ENCODE results near the gene SMAD1. TPM values are rescaled to one million over a fixed set of nuclear protein-coding genes. Genes with fewer than 3 reads are reported as not detected.

The SMAD1 gene
- polyA plus RNA-seq, 2 of the 4 experiments (the other 2 are of a cell fraction) = 9.9 to 23.9 TPM

DNA sequence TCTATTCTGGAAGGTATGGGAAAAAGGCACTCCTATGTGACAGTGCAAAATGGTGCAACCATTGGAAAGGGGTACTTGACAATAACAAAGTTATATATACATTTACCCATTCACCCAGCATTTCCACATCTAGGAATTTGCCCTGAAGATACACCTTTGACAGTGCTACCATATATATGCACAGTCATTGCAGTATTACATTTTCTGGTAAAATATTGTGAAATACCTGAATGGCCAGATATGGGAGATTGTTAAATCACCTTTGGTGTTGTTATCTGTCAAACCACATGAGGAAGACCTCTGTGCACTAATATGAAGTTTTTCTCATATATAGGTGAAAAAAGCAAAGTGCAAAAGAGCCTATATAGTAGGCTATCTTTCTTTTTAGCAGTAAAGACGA is 53.5 kb downstream of the SMAD1 start:
- no peak for ATAC-seq
- 88% methylated on average over 1 of the region's 1 CpG for WGBS (ENCODE audit: missing lambda C conversion rate)
- DNase-seq (ENCODE audit: low read depth in 1 of 2, low spot score in 1 of 2) = no peak
- Histone ChIP-seq H3K4me2 (no peak overlapping the region), H3K27ac (no peak overlapping the region), H3K4me3 (no peak overlapping the region), H3K9me3 (no peaks in the 10 kb centered on the region), H3K4me1 (peaks cover 4% of the 10 kb centered on the region; the same call in 1 of the 3 replicates)
- CTCF ChIA-PET = no interaction called here
- POLR2A ChIA-PET = no interaction called here
- no peak for FAIRE-seq
- TF ChIP-seq, protein P1, sequence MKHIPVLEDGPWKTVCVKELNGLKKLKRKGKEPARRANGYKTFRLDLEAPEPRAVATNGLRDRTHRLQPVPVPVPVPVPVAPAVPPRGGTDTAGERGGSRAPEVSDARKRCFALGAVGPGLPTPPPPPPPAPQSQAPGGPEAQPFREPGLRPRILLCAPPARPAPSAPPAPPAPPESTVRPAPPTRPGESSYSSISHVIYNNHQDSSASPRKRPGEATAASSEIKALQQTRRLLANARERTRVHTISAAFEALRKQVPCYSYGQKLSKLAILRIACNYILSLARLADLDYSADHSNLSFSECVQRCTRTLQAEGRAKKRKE (CRISPR knock-in tag; IDR thresholded peaks at IDR 0.05; ENCODE audit: low read depth) = no peak
- TF ChIP-seq HEYL (CRISPR knock-in tag; IDR thresholded peaks at IDR 0.05) (no peak), SREBF2 (IDR thresholded peaks at IDR 0.05) (no peak), CBX8 (IDR thresholded peaks at IDR 0.05) (no peak), POLR2AphosphoS2 (conservative IDR thresholded peaks at IDR 0.05; ENCODE audit: low read length) (no peak), MAFK (IDR thresholded peaks at IDR 0.05; ENCODE audit: partially characterized antibody) (peak; percentile 15), REST (IDR thresholded peaks at IDR 0.05) (no peak), SMC3 (IDR thresholded peaks at IDR 0.05) (no peak), NFE2L2 (conservative IDR thresholded peaks at IDR 0.05; ENCODE audit: low read length) (peak; percentile 32; the same call in 1 of the 2 replicates), MAX (IDR thresholded peaks at IDR 0.05) (no peak), FOXS1 (CRISPR knock-in tag; IDR thresholded peaks at IDR 0.05) (no peak), HOXB5 (CRISPR knock-in tag; IDR thresholded peaks at IDR 0.05) (no peak)

- 94% methylated on average over 2 of the region's 2 CpGs for WGBS (ENCODE audit: missing lambda C conversion rate)
Observed at GRCh38 chr4:145536044-145536443, 54.4 kb downstream of the SMAD1 start.

GRCh38 chr4:145538596-145538995 is 56.9 kb downstream of the SMAD1 start:
- TF ChIP-seq CHD2 (IDR thresholded peaks at IDR 0.05; ENCODE audit: low read length, partially characterized antibody) (no peak), MAFK (IDR thresholded peaks at IDR 0.05; ENCODE audit: partially characterized antibody) (no peak), MAX (IDR thresholded peaks at IDR 0.05) (no peak), EP300 (IDR thresholded peaks at IDR 0.05) (no peak), BCL3 (IDR thresholded peaks at IDR 0.05) (no peak), SMC3 (IDR thresholded peaks at IDR 0.05) (no peak), TP53 (CRISPR knock-in tag; IDR thresholded peaks at IDR 0.05) (no peak), HOXA7 (CRISPR knock-in tag; IDR thresholded peaks at IDR 0.05) (no peak), RARB (CRISPR knock-in tag; IDR thresholded peaks at IDR 0.05) (no peak), PBX3 (IDR thresholded peaks at IDR 0.05) (no peak), GATA3 (IDR thresholded peaks at IDR 0.05; ENCODE audit: borderline replicate concordance) (no peak), PHF8 (IDR thresholded peaks at IDR 0.05; ENCODE audit: borderline replicate concordance, low read depth) (no peak), POLR2A (IDR thresholded peaks at IDR 0.05; ENCODE audit: low read length) (no peak)
- no peak for ATAC-seq
- Histone ChIP-seq H3K27ac (no peak overlapping the region), H3K4me2 (no peak overlapping the region), H3K4me3 (no peak overlapping the region), H3K4me1 (peaks cover 4% of the 10 kb centered on the region; the same call in 1 of the 3 replicates), H3K9me3 (no peaks in the 10 kb centered on the region)
- ChIA-PET CTCF (no interaction called here), POLR2A (no interaction called here)
- DNase-seq (ENCODE audit: low read depth in 1 of 2, low spot score in 1 of 2) = no peak
- no peak for FAIRE-seq
- WGBS (ENCODE audit: missing lambda C conversion rate) = 92% methylated on average over 1 of the region's 1 CpG

More at GRCh38 chr4:145536044-145536443, 54.4 kb downstream of the SMAD1 start:
- POLR2A ChIA-PET = no interaction called here
- CTCF ChIA-PET = no interaction called here
- Histone ChIP-seq H3K4me3 (no peak overlapping the region), H3K9me3 (no peaks in the 10 kb centered on the region), H3K27ac (no peak overlapping the region), H3K4me1 (peaks cover 4% of the 10 kb centered on the region; the same call in 1 of the 3 replicates), H3K4me2 (no peak overlapping the region)
- DNase-seq (ENCODE audit: low read depth in 1 of 2, low spot score in 1 of 2) (no peak), FAIRE-seq (no peak), ATAC-seq (no peak)
- TF ChIP-seq HOXA7 (CRISPR knock-in tag; IDR thresholded peaks at IDR 0.05) = no peak
- TF ChIP-seq ZFP36 (IDR thresholded peaks at IDR 0.05; ENCODE audit: borderline replicate concordance, partially characterized antibody) = no peak
- TF ChIP-seq HOXB5 (CRISPR knock-in tag; IDR thresholded peaks at IDR 0.05) = no peak
- TF ChIP-seq RAD21 (conservative IDR thresholded peaks at IDR 0.05 in 1 of 2, IDR thresholded peaks at IDR 0.05 in 1 of 2) = no peak
- TF ChIP-seq CEBPB (IDR thresholded peaks at IDR 0.05) = no peak
- TF ChIP-seq POLR2AphosphoS2 (conservative IDR thresholded peaks at IDR 0.05; ENCODE audit: low read length) = no peak
- TF ChIP-seq CHD2 (IDR thresholded peaks at IDR 0.05; ENCODE audit: low read length, partially characterized antibody) = no peak
- no peak for TF ChIP-seq RARB (CRISPR knock-in tag; IDR thresholded peaks at IDR 0.05)
- no peak for TF ChIP-seq EHMT2 (IDR thresholded peaks at IDR 0.05; ENCODE audit: low read depth)
- TF ChIP-seq SREBF2 (IDR thresholded peaks at IDR 0.05) = no peak
- TF ChIP-seq JUNB (IDR thresholded peaks at IDR 0.05) = no peak
- no peak for TF ChIP-seq MYC (IDR thresholded peaks at IDR 0.05; ENCODE audit: borderline replicate concordance, low read length)
- no peak for TF ChIP-seq E2F6 (IDR thresholded peaks at IDR 0.05; ENCODE audit: borderline replicate concordance, low read depth)
